ENCODE measurements around the gene PRR18. TPM values are rescaled to one million over a fixed set of nuclear protein-coding genes. Genes with fewer than 3 reads are reported as not detected.

PRR18 gene
- total and polyA plus RNA-seq, 9 of the 15 experiments (the other 6 are each of a cell fraction or from before 2014, with no cell fraction given), result not detected

DNA sequence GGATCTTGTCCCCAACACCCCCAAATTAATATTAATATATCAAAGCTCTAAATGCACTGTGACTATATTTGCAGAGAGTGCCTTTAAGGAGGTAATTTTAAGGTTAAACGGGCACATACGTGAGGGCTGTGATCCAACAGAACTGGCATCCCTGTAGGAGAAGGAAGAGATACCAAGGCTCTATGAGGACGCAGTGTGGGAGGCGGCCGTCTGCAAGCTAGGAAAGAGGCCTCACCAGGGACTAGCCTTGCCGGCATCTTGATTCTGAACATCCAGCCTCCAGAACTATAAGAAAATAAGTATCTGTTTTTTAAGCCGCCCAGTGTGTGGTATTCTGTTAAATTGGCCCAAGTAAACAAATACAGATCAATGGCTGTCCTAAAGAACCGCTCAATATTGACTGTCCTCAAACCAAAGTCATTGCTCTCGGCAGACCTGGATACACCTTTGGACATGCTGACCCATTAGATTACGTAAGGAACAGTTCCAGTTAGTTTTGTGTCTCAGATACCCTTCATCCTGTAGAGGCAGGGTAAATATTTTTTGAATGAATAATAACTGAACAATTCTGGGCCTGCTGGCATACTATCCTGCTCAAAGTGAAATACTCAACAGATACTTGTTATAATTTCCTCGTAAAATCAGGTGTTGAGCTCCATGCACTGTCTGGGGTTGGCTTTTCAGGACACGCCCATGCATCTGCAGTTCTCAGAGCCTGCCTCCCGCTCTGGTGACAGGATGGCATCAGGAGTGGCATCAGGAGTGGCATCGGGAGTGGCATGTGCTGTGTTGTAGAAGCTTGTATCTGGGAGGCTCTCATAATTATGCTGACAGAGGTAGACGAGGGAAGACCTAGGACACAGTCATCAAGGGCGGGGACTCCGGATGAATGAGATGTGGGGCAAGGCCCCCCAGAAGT is 6.3 kb downstream of the PRR18 start:
- Histone ChIP-seq H3K79me2 (ENCODE audit: control insufficient read depth, insufficient read depth, low read length) (no peaks in the 10 kb centered on the region), H3K36me3 (ENCODE audit: control insufficient read depth, insufficient read depth, low read length) (no peaks in the 10 kb centered on the region), H4K20me1 (replicated peaks; ENCODE audit: control insufficient read depth, insufficient read depth, low read length) (no peaks in the 10 kb centered on the region), H3K9me3 (replicated peaks; ENCODE audit: control insufficient read depth, insufficient read depth, low read depth, low read length) (no peaks in the 10 kb centered on the region), H3K4me1 (replicated peaks in 1 of 2; ENCODE audit: control insufficient read depth in 2 of 2, insufficient read depth in 2 of 2, low read length in 2 of 2) (peaks cover 0 to 4% of the 10 kb centered on the region in 2 experiments; a peak in 1 of 5 replicates), H3K9me1 (ENCODE audit: control insufficient read depth, insufficient read depth, low read length) (no peaks in the 10 kb centered on the region), H3K4me2 (ENCODE audit: insufficient read depth, low read length) (no peak overlapping the region), H2AFZ (ENCODE audit: low read depth, low read length) (no peak overlapping the region), H3K4me3 (no peak overlapping the region), H3K27ac (ENCODE audit: extremely low read depth, low read depth, low read length) (no peak overlapping the region), H3K9ac (ENCODE audit: insufficient read depth in 1 of 2, low read depth in 2 of 2, low read length in 2 of 2) (no peak overlapping the region), H3K27me3 (ENCODE audit: control insufficient read depth in 2 of 2, insufficient read depth in 2 of 2, low read length in 2 of 2) (peaks cover 57 to 71% of the 10 kb centered on the region in 2 experiments)
- BruUV-seq (replicated peaks), result no TSS peak
- POLR2A ChIA-PET, result interaction anchor here (0.6 kb wide), 1 partner anchor 111 kb away, joined by 3 read pairs; no protein-coding TSS in a partner anchor
- 5% methylated on average over 17 of the region's 17 CpGs for WGBS (ENCODE audit: insufficient coverage, low coverage, missing lambda C conversion rate)
- no peak for DNase-seq (ENCODE audit: extremely low read depth in 1 of 4, low spot score in 3 of 4)
- FAIRE-seq, result no peak
- TF ChIP-seq ZNF217 (CRISPR knock-in tag; IDR thresholded peaks at IDR 0.05) (no peak), KAT2B (IDR thresholded peaks at IDR 0.05; ENCODE audit: low read depth, low read length) (no peak), ZNF140 (CRISPR knock-in tag; IDR thresholded peaks at IDR 0.05) (no peak), NFIC (IDR thresholded peaks at IDR 0.05) (no peak), NELFE (IDR thresholded peaks at IDR 0.05; ENCODE audit: insufficient read depth, insufficient read length) (no peak), MAFG (tag; conservative IDR thresholded peaks at IDR 0.05) (no peak), MYNN (IDR thresholded peaks at IDR 0.05) (no peak), MYNN (CRISPR knock-in tag; IDR thresholded peaks at IDR 0.05) (no peak)
- TF ChIP-seq, protein P1, sequence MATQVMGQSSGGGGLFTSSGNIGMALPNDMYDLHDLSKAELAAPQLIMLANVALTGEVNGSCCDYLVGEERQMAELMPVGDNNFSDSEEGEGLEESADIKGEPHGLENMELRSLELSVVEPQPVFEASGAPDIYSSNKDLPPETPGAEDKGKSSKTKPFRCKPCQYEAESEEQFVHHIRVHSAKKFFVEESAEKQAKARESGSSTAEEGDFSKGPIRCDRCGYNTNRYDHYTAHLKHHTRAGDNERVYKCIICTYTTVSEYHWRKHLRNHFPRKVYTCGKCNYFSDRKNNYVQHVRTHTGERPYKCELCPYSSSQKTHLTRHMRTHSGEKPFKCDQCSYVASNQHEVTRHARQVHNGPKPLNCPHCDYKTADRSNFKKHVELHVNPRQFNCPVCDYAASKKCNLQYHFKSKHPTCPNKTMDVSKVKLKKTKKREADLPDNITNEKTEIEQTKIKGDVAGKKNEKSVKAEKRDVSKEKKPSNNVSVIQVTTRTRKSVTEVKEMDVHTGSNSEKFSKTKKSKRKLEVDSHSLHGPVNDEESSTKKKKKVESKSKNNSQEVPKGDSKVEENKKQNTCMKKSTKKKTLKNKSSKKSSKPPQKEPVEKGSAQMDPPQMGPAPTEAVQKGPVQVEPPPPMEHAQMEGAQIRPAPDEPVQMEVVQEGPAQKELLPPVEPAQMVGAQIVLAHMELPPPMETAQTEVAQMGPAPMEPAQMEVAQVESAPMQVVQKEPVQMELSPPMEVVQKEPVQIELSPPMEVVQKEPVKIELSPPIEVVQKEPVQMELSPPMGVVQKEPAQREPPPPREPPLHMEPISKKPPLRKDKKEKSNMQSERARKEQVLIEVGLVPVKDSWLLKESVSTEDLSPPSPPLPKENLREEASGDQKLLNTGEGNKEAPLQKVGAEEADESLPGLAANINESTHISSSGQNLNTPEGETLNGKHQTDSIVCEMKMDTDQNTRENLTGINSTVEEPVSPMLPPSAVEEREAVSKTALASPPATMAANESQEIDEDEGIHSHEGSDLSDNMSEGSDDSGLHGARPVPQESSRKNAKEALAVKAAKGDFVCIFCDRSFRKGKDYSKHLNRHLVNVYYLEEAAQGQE (IDR thresholded peaks at IDR 0.05; ENCODE audit: borderline replicate concordance), result no peak
- TF ChIP-seq, protein P1 (CRISPR knock-in tag; IDR thresholded peaks at IDR 0.05; ENCODE audit: low read depth), result no peak
- in situ Hi-C loops (cut with MboI), result no loop called here
- CTCF ChIA-PET (ENCODE audit: low intra/inter-chr PET ratio), result no interaction called here
- no peak for ATAC-seq
- intact Hi-C loops (cut with micrococcal nuclease), result no loop called here

Data from K562 (cell line).